GM23248 (cell line): ENCODE measurements around the gene DICER1. TPM values are rescaled to one million over a fixed set of nuclear protein-coding genes. Genes with fewer than 3 reads are reported as not detected.

ENCODE experiments used
- DNase-seq: peaks from one replicate; pipeline ENCODE4 v3.0.0-alpha.2; 2015
- H2AFZ ChIP-seq: fragments of 200-600 bp; sonication (generic); 2 replicates; pipeline ENCODE4 v1.6.1; 2016; ENCODE audit warnings: antibody characterized with exemption
- H3F3A ChIP-seq: fragments of 200-600 bp; sonication (generic); 2 replicates; pipeline ENCODE4 v1.6.1; 2016; ENCODE audit warnings: mild to moderate bottlenecking, antibody characterized with exemption, mixed run types; ENCODE audit not compliant: insufficient read depth
- H3K27ac ChIP-seq: fragments of 200-600 bp; sonication (generic); 2 replicates; pipeline ENCODE4 v1.5.1; 2016; ENCODE audit warnings: mild to moderate bottlenecking
- H3K27me3 ChIP-seq: fragments of 200-600 bp; sonication (generic); replicated peaks from 2 replicates; pipeline ENCODE4 v1.6.1; 2016; ENCODE audit warnings: mild to moderate bottlenecking; ENCODE audit not compliant: insufficient read depth
- H3K36me3 ChIP-seq: fragments of 200-600 bp; sonication (generic); 2 replicates; pipeline ENCODE4 v1.6.1; 2016; ENCODE audit warnings: low read depth, mild to moderate bottlenecking
- H3K4me1 ChIP-seq: fragments of 200-600 bp; sonication (generic); 2 replicates; pipeline ENCODE4 v1.6.1; 2016; ENCODE audit warnings: mild to moderate bottlenecking; ENCODE audit not compliant: insufficient read depth
- H3K4me2 ChIP-seq: fragments of 200-600 bp; sonication (generic); one replicate; pipeline ENCODE4 v1.6.1; 2016; ENCODE audit warnings: mild to moderate bottlenecking; ENCODE audit not compliant: unreplicated experiment
- H3K4me3 ChIP-seq: fragments of 200-600 bp; sonication (generic); 2 replicates; pipeline ENCODE4 v1.5.1; 2016; ENCODE audit warnings: mild to moderate bottlenecking
- H3K79me2 ChIP-seq: fragments of 200-600 bp; sonication (generic); 2 replicates; pipeline ENCODE4 v1.6.1; 2016; ENCODE audit warnings: mild to moderate bottlenecking; ENCODE audit not compliant: insufficient read depth
- H3K9ac ChIP-seq: fragments of 200-600 bp; sonication (generic); 2 replicates; pipeline ENCODE4 v1.6.1; 2016; ENCODE audit warnings: mild to moderate bottlenecking
- H3K9me2 ChIP-seq: fragments of 200-600 bp; sonication (generic); 2 replicates; pipeline ENCODE4 v1.6.1; 2016; ENCODE audit warnings: mixed run types, mild to moderate bottlenecking, moderate library complexity; ENCODE audit not compliant: insufficient read depth
- H3K9me3 ChIP-seq: fragments of 200-600 bp; sonication (generic); one replicate; pipeline ENCODE4 v1.6.1; 2017; ENCODE audit warnings: low read depth
- H4K20me1 ChIP-seq: fragments of 200-600 bp; sonication (generic); 2 replicates; pipeline ENCODE4 v1.6.0; 2016; ENCODE audit not compliant: insufficient read depth
- EZH2 ChIP-seq: fragments of 200-600 bp; sonication (generic); IDR thresholded peaks from 2 replicates; pipeline ENCODE4 v1.6.1; 2018; ENCODE audit warnings: antibody characterized with exemption, mild to moderate bottlenecking; ENCODE audit not compliant: insufficient read depth, poor library complexity, severe bottlenecking
- EZH2phosphoT487 ChIP-seq: fragments of 200-600 bp; sonication (generic); IDR thresholded peaks from 2 replicates; pipeline ENCODE4 v1.6.1; 2018; ENCODE audit warnings: antibody characterized with exemption, moderate library complexity, mild to moderate bottlenecking, low read depth; ENCODE audit not compliant: insufficient read depth
- WGBS, 2 experiments: methylation state at CpG; one replicate each; pipeline ENCODE4 v1.1.6; 2015 to 2017; ENCODE audit warnings: low lambda C conversion rate in 2 of 2, low coverage in 1 of 2; ENCODE audit errors: missing lambda C conversion rate in 2 of 2; 5-methylcytosine and 5-hydroxymethylcytosine counted together
- in situ Hi-C: fragments of 300-500 bp; cut with MboI; formaldehyde crosslinking; loops from 2 replicates; pipeline ENCODE4 v1.15.0; 2020
- polyA plus RNA-seq: library from polyadenylated mRNA; unstranded; fragments of >200 nt; fragmentation: Nextera tagmentation; extraction: Ambion mirVana; gene quantifications from 2 replicates; pipeline ENCODE4 v1.2.1, GENCODE V29; 2016
- total RNA-seq: library from RNA; depleted of rRNA; stranded (reverse); fragments of >200 nt; shearing (Covaris generic); gene quantifications from 2 replicates; pipeline ENCODE4 v1.2.3, GENCODE V29; 2014

DICER1 gene
- total and polyA plus RNA-seq, 2 experiments from 2014 or later, result 9.8 to 27.6 TPM

- no peaks in the 10 kb centered on the region for H3F3A ChIP-seq
- TF ChIP-seq EZH2phosphoT487, result no peak
- no peak for TF ChIP-seq EZH2
- H3K4me3 ChIP-seq, result no peak overlapping the region
- H3K27me3 ChIP-seq, result no peaks in the 10 kb centered on the region
- H4K20me1 ChIP-seq, result no peaks in the 10 kb centered on the region
- H3K27ac ChIP-seq, result no peak overlapping the region
- H3K36me3 ChIP-seq, result no peaks in the 10 kb centered on the region
- H2AFZ ChIP-seq, result no peak overlapping the region
- WGBS, 2 experiments, result 80 to 89% methylated on average over 2 of the region's 2 CpGs
- peaks cover 11% of the 10 kb centered on the region; the same call in 1 of the 2 replicates for H3K79me2 ChIP-seq
- no peak overlapping the region for H3K9ac ChIP-seq
- H3K9me3 ChIP-seq, result no peaks in the 10 kb centered on the region
- in situ Hi-C loops, result no loop called here
- H3K4me1 ChIP-seq, result no peaks in the 10 kb centered on the region
- no peaks in the 10 kb centered on the region for H3K9me2 ChIP-seq
- H3K4me2 ChIP-seq, result no peak overlapping the region
- DNase-seq, result no peak
Measured at GRCh38 chr14:95162641-95163040, 5.3 kb upstream of the DICER1 start.

DNA sequence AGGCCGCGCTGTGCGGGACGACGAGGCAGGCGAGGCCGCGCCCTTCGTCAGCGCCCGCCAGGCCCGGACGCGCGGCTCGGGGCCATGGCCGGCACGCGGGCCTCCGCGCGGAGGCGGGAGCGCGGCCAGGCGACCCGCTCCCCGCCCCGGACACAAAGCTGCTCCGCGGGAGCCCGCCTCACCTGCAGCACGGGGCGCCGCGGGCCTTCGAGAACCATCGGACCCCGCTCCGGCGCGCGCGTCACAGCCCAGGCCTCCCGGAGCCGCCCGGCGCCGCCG lies 342 bp downstream of the DICER1 start:
- Histone ChIP-seq H3K79me2 (peaks cover 60% of the 10 kb centered on the region), H3K4me2 (peak overlapping the region; percentile 92), H3F3A (no peaks in the 10 kb centered on the region), H3K9me3 (no peaks in the 10 kb centered on the region), H3K27me3 (no peaks in the 10 kb centered on the region), H4K20me1 (peaks cover 9% of the 10 kb centered on the region; the same call in 1 of the 2 replicates), H3K27ac (peak overlapping the region; percentile 90), H3K9ac (peak overlapping the region; percentile 97), H3K9me2 (no peaks in the 10 kb centered on the region), H3K4me1 (peaks cover 21% of the 10 kb centered on the region), H2AFZ (peak overlapping the region; percentile 95), H3K4me3 (peak overlapping the region; percentile 80), H3K36me3 (no peaks in the 10 kb centered on the region)
- no peak for DNase-seq
- in situ Hi-C loops, result no loop called here
- 0 to 3% methylated on average over 14 to 26 of the region's 50 CpGs for WGBS, 2 experiments
- no peak for TF ChIP-seq EZH2
- TF ChIP-seq EZH2phosphoT487, result no peak

DNA sequence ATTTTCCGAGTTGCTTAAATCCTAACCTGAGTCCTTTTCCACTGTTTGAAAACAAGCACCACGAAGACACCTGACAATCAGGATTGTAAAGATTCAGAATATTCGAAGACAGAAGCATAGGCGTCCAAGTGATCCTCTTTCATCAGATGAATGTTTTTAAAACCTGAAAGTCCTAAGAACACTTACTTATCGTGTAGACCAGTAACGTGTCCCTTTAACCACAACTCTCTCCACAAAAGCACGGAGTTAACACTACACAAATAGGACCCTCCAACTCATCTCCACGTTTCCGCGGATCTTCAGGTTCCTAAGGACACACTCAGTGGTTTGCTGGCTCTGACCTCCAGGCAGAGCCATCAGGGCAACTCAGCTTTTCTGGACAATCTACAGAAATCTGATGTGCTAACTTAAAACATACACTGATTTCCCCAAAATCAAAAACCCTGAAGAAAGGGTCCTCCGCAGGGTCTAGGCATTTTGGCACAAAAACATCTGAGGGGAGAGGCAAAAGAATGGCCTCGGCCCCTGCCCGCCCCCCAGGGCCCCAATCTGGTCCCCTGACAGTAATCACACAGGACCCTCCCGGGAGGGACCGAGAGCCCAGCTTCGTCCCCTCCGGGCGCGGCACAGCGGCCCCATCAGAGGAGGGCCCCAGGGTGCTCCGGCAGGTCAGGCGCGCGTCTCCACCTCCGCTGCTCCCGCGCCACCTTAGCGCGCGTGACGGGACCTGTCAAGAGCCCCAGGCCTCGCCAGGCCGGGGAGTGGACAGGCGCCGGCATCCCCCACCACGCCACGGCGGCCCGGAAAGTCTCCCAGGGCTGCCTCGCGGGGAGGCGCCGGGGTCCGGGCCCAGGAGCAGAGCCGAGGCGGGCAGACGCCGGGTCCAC lies 925 bp downstream of the DICER1 start:
- peak overlapping the region; percentile 90 for H3K27ac ChIP-seq
- in situ Hi-C loops, result no loop called here

GRCh38 chr14:95155045-95155444 lies 2.3 kb downstream of the DICER1 start:
- no peaks in the 10 kb centered on the region for H3F3A ChIP-seq
- peaks cover 79% of the 10 kb centered on the region for H3K79me2 ChIP-seq
- peaks cover 21% of the 10 kb centered on the region for H3K4me1 ChIP-seq
- in situ Hi-C loops, result no loop called here
- 87 to 90% methylated on average over 12 of the region's 12 CpGs for WGBS, 2 experiments
- H3K4me3 ChIP-seq, result peak overlapping the region; percentile 80
- H3K27me3 ChIP-seq, result no peaks in the 10 kb centered on the region
- H3K36me3 ChIP-seq, result no peaks in the 10 kb centered on the region
- no peak overlapping the region for H3K9ac ChIP-seq
- no peak for DNase-seq
- peak overlapping the region; percentile 92 for H3K4me2 ChIP-seq
- H4K20me1 ChIP-seq, result peaks cover 25% of the 10 kb centered on the region
- H3K9me3 ChIP-seq, result no peaks in the 10 kb centered on the region
- no peaks in the 10 kb centered on the region for H3K9me2 ChIP-seq
- H2AFZ ChIP-seq, result no peak overlapping the region
- no peak overlapping the region for H3K27ac ChIP-seq
- TF ChIP-seq EZH2phosphoT487 (no peak), EZH2 (no peak)

More for the DNA sequence above, 925 bp downstream of the DICER1 start:
- Histone ChIP-seq H3K4me3 (peak overlapping the region; percentile 80), H3K27me3 (no peaks in the 10 kb centered on the region), H3K36me3 (no peaks in the 10 kb centered on the region), H3K79me2 (peaks cover 65% of the 10 kb centered on the region), H4K20me1 (peaks cover 15% of the 10 kb centered on the region), H3K4me2 (peak overlapping the region; percentile 92), H2AFZ (peak overlapping the region; percentile 69), H3F3A (no peaks in the 10 kb centered on the region), H3K4me1 (peaks cover 21% of the 10 kb centered on the region), H3K9ac (peak overlapping the region; percentile 97), H3K9me3 (no peaks in the 10 kb centered on the region), H3K9me2 (no peaks in the 10 kb centered on the region)
- WGBS, 2 experiments, result 5 to 7% methylated on average over 35 to 48 of the region's 48 CpGs
- DNase-seq, result peak; percentile 77
- TF ChIP-seq EZH2phosphoT487 (no peak), EZH2 (no peak)
